Suprapubic skin (tissue), 4 donors: Measurements from ENCODE around the gene ATG2A.

Experiments
- EP300 ChIP-seq: sonication (generic); formaldehyde crosslinking; IDR thresholded peaks from one replicate; pipeline ENCODE4 v1.6.1; 2017; ENCODE audit warnings: antibody characterized with exemption
- POLR2A ChIP-seq, 2 donors: fragments of 450-650 bp; IDR thresholded peaks; one replicate each; pipeline ENCODE4 v1.6.1; 2017; ENCODE audit warnings: antibody characterized with exemption in 2 of 2, mild to moderate bottlenecking in 2 of 2, moderate library complexity in 2 of 2
- POLR2AphosphoS5 ChIP-seq, 3 donors: sonication (generic); formaldehyde crosslinking; IDR thresholded peaks; one replicate each; pipeline ENCODE4 v1.6.1; 2017; ENCODE audit warnings: antibody characterized with exemption in 3 of 3
- TF ChIP-seq, protein P1 (sequence below), 2 donors: fragments of 200-600 bp in 1 of 2; fragments of 450-650 bp in 1 of 2; sonication (generic) in 1 of 2; IDR thresholded peaks; one replicate each; pipeline ENCODE4 v1.5.1; 2016 to 2019; ENCODE audit warnings: antibody characterized with exemption in 2 of 2, mild to moderate bottlenecking in 1 of 2, moderate library complexity in 1 of 2

GRCh38 chr11:64913171-64913727, 3.8 kb downstream of the ATG2A start:
- TF ChIP-seq, protein P1, sequence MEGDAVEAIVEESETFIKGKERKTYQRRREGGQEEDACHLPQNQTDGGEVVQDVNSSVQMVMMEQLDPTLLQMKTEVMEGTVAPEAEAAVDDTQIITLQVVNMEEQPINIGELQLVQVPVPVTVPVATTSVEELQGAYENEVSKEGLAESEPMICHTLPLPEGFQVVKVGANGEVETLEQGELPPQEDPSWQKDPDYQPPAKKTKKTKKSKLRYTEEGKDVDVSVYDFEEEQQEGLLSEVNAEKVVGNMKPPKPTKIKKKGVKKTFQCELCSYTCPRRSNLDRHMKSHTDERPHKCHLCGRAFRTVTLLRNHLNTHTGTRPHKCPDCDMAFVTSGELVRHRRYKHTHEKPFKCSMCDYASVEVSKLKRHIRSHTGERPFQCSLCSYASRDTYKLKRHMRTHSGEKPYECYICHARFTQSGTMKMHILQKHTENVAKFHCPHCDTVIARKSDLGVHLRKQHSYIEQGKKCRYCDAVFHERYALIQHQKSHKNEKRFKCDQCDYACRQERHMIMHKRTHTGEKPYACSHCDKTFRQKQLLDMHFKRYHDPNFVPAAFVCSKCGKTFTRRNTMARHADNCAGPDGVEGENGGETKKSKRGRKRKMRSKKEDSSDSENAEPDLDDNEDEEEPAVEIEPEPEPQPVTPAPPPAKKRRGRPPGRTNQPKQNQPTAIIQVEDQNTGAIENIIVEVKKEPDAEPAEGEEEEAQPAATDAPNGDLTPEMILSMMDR (IDR thresholded peaks at IDR 0.05): no peak
- TF ChIP-seq POLR2A (IDR thresholded peaks at IDR 0.05) (no peak), POLR2AphosphoS5 (IDR thresholded peaks at IDR 0.05) (no peak), EP300 (no peak)
